Measurements from ENCODE around the gene OR10D3.

GRCh38 chr11:124202951-124203350, 19.8 kb downstream of the OR10D3 start:
- TF ChIP-seq TCF12 (IDR thresholded peaks at IDR 0.05; ENCODE audit: low read depth) (no peak), TAF1 (IDR thresholded peaks at IDR 0.05; ENCODE audit: low read depth) (no peak), EP300 (IDR thresholded peaks at IDR 0.05; ENCODE audit: borderline replicate concordance) (no peak), ZBTB7A (IDR thresholded peaks at IDR 0.05; ENCODE audit: low read depth) (no peak), EGR1 (IDR thresholded peaks at IDR 0.05) (no peak), CREB1 (IDR thresholded peaks at IDR 0.05; ENCODE audit: low read depth) (no peak), RAD21 (IDR thresholded peaks at IDR 0.05; ENCODE audit: low read depth) (no peak), USF1 (IDR thresholded peaks at IDR 0.05) (no peak), YY1 (IDR thresholded peaks at IDR 0.05; ENCODE audit: low read depth) (no peak), TEAD4 (IDR thresholded peaks at IDR 0.05) (no peak)
- TF ChIP-seq, protein P1, sequence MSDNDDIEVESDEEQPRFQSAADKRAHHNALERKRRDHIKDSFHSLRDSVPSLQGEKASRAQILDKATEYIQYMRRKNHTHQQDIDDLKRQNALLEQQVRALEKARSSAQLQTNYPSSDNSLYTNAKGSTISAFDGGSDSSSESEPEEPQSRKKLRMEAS (IDR thresholded peaks at IDR 0.05) = no peak

All from Ishikawa (cell line).